A172 (cell line): ENCODE measurements around the gene MYMX. TPM values are rescaled to one million over a fixed set of nuclear protein-coding genes. Genes with fewer than 3 reads are reported as not detected.
"Not testable (repeated sequence)": the region's sequence is repeated elsewhere in the genome, so short reads cannot be mapped to it uniquely, and the experiment has no call there.

Source experiments
- DNase-seq: peaks from one replicate; pipeline ENCODE4 v3.0.0-alpha.2; 2015; ENCODE audit warnings: low spot score
- total RNA-seq: library from RNA; depleted of rRNA; stranded (reverse); fragments of >200 nt; shearing (Covaris generic); gene quantifications from 2 replicates; pipeline ENCODE4 v1.2.3, GENCODE V29; 2014

The MYMX gene
- total RNA-seq, 1 experiment from 2014 or later, result not detected

DNA sequence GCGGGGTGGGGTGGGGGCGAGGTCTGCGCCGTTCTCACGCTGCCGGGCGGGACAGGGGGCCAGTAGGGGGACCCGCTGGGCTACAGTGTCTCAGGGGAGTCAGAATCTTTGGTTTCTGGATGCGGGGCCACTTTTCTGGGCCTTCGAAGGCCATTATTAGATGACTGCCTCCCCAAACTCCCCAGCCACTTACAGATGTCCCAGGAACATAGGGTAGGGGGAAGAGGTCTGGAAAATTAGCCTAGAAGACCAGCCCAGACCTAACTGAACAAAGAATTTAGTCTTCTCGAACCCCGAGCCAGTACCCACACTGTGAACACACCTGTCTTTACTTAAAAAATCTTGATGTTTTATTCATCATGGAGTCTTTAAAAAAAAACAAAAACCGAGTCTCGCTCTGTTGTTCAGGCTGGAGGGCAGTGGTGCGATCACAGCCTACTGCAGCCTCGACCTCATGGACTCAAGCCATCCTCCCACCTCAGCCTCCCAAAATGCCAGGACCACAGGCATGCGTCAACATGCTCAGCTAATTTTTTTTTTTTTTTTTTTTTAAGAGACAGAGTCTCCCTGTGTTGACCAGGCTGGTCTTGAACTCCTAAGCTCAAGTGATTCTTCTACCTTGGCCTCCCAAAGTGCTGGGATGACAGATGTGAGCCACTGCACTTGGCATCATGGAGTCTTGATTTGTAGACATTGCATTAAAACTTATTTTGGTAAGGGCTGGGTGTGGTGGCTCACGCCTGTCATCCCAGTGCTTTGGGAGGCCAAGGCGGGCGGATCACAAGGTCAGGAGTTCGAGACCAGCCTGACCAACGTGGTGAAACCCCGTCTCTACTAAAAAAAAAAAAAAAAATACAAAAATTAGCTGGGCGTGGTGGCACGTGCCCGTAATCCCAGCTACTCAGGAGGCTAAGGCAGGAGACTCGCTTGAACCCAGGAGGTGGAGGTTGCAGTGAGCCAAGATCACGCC lies 3.4 kb downstream of the MYMX start:
- DNase-seq, result no peak

DNA sequence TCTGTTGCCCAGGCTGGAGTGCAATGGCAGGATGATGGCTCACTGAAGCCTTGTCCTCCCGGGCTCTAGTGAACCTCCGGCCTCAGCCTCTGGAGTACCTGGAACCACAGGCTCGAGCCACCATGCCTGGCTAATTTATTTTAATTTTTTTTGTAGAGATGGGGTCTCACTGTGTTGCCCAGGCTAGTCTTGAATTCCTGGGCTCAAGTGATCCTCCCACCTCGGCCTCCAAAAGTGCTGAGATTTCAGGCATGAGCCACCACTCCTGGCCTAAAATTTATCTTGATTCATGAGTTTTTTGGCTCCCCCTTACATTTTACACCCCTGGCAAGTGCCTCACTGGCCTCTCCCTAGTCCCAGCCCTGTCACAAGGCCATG lies 4.2 kb downstream of the MYMX start:
- DNase-seq, result no peak

DNA sequence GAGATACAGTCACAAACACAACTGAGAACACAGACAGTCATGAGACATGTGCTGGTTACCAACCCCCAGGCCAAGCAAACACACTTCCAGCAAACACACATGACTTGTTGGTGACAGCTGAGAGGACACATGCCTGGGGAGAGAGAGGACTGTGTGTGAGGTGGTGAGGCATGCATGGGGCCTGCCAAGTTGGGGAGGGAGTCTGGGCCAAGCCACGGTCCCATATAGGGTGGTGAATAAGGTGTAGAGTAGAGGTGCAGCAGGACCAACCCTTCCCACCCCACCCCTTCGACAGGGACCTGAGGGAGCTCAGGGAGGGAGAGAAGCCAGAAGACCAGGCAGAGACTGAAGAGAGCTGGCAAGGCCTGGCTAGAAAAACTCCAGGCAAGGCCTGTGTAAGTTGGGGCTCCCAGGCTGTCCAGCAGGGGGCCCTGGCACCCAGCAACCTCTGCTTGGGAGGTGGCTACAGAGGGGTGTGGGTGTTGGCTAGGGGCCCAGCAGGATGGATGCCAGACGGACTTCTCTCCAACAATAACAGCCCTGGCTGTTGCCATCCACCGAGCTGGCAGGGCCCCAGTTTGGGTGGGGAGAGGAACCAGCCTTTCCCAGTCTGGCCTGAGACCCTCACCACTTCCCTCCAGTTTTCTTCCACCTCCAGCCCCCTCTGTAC lies 4.7 kb downstream of the MYMX start:
- peak; percentile 92 for DNase-seq

DNA sequence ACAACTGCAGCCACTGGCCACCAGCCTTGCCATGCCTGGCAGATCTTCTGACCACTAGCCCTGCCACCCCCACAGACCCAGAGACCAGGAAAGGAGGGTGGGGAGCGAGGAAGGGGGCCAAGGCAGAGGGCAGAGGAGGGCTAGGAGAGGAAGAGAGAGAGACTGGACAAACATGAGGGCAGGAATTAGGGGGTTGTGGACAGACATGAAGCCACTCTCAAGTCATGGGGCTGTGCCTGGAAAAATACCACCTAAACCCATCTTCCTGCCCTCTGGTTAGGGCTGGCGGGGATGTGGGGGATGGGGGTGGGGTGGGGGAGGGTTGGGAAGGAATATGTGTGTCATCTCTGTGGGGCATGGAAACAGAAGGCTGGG lies 5.2 kb downstream of the MYMX start:
- DNase-seq, result no peak

DNA sequence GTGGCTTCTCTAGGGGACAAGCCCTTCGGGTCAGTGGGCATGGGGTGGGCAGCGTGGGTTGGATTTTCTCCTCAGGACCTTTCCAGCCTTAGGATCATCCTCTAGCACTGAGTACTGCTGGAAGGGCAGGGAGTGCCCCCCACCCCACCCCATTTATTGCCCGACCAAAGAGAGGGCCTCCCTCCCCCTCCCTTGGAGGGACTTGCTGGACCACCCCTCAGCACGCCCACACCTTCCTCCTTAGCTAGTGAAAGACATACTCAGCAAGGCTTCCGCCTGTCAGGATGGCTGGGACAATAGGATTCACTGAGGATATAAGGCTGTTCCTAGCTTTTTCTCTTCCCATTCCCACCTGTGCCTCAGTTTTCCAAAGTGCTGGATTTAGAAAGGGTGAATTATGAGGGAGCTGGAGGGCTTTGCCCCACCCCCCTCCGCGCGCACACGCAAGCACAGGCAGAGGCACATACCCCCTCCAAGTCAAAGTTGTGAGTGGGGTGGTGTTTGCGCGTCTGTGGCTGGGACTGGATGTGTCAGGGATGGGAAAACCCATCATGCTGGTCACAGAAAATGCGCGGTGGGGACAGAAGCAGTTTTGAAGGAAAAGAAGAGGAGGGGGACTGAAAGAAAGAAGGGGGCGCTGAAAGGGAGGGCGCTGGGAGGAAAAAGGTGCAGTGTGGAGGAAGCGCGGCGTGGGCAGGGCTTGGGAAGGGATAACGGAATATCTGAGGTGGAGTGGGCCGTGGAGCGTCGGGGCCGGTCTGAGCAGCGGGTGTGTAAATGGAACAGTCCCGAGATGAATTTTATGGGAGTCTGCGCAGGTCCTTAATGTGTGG lies 6.0 kb downstream of the MYMX start:
- no peak for DNase-seq

DNA sequence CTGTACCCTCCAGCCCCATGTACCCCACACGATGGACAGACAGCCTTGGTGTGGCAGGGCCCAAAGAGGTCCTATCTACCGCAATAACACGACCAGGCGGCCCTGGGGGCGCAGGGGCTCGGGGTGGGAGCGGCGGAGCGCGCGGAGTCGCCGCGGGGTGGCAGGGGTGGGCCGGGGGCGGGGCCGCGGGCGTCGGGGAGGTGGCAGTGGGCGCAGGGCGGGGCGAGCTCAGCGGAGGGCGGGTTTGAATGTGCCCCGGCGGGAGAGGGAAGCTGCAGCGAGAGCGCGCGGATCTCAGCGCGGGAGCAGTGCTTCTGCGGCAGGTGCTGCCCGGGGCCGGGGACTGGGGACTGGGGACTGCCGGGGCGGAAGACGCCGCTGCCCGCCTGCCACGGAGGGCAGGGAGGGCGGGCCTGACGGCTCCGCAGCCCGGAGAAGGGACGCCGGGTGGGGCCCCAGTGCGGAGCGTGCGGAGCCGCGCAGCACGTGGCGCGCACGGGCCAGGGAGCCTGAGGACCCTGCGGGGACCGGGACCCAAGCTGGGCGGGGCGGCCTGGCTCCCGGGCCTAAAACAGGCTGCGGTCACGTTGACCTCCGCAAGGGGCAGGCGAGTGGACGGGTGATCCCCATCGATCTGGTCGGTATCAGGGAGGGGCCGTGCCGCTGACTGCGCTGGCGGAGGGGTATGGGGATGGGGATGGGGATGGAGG lies 6.7 kb downstream of the MYMX start, which contains the start of gene SLC29A1:
Gene SLC29A1, plus strand, starts transcription at position 277 of the 710 bp plus-strand sequence. CDS start 3,719 bp downstream, outside the sequence.
- DNase-seq, result peak; percentile 45

DNA sequence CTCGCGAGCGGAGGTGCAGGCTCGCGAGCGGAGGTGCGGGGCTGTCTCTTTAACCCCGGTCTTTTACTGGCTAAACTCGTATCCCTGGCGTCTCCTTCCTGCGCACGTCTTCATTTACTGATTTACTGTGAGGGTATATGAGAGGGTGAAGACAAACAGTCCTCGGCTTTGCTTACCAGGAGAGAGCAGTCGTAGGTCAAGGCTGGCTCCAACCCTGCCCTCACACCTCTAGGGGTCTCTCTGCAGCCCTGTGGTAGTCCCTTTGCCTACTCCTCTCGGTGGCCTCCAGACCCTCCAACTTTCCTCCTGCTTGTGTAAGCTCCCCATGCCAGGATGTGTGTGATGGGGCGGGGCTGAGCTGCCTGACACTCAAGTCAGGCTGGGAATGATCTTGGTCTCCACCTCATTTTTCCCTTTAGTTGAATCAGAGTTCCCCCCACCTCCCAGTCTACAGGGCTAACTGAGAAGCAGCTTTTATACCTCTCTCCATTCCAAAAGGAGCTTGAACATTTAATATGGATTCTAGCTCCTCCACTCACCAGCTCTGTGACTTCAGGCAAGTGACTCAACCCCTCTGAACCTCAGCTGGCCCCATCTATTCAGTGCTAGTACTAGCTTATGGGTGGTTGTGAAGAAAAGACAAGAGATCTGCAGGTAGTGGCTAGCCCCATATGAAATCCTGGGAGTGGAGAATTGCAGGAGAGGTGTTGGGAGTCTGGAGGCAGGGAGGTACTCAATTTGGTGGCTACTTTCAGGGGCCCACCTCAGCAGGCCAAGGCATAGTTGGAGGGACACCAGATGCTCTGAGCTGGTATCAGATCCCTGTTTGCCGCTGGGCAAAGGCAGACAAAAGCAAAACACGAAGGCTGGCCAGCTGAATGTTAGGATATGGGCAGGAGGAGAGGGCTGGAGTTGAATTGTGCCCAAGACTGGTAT lies 7.6 kb downstream of the MYMX start:
- peak; percentile 34 for DNase-seq

DNA sequence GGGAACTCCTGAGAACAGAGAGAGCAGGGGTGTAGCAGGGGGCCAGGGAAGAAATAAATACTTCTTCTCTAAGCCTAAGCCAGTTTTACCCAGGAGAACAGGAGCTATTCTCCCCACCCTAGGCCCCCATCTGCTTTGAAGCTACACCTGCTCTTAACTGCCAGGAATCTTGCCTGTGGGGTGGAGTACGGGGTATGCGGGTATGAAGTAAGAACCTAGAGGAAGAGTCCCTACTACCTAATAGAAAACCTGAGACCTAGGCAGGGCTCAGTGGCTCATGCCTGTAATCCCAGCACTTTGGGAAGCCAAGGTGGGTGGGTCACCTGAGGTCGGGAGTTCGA lies 8.2 kb downstream of the MYMX start:
- no peak for DNase-seq

DNA sequence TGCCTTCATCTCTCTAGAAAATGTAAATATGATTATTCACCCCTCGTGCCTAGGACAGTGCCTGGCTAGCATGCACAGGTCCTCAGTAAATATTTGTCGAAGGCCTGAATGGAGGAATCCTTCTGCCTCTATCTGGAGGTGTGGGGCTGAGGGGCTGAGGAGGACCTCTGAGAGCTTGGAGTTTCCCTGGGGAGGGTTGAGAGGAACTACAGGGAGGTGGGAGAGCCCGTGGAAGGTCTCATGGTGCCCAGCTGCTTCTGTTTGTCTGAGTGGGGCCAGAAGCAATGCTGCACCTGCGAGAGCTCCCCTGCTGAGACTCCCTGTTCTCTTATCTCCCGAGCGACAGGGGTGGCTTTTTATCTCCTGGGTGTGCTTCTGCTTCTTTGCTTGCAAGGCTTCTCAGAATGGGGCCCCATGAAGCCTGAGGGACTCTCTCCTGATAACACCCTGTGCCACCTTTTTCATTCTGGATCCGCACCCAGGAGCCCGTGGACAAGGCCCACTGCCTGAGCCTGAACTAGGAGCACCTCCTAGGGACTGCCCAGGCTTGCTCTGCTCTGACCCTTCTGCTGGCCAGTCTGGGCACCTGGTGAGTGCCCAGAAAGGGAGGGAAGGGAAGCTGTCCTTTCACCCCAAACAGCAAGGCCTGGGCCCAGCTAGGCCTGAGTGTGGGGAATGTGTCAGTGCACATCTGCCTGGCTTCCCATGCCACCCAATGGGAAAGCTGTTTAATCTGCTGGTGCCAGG lies 9.0 kb downstream of the MYMX start:
- no peak for DNase-seq

DNA sequence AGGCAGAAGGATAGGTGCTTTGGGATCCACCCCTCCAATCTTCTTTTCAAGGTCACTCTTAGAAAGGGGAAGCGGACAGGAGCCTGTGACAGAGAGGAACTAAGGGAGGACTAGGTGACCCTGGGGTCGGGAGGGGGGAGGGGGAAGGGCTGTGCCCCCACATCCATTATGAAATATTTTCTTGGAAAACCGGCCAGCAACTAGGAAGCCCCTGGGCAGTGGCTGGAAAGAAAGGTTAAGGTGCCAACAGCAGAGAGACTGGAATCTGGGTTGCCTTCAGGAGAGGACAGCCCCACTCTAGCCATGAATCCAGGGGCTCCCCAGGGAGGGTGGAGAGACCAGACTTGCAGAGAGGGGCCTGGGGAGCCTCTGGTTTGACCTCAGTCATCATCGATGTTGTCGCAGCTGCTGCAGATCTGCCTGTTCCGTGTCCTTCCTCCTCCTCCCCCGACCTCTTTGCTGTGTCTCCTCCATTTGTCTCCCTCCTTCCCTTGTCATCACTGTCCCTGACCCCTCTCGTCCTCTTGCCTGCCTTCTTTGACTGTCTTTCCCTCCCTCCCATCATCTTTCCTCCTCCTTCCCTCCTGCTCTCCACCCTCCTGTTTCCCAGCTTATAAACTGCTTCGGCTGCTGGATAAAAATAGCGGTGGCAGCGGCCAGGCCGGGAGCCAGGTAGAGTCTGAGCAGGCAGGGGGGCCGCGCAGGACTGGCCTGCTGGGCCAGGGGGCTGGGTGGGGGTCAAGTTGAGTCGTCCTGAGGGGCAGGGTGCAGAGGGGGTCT lies 9.8 kb downstream of the MYMX start:
- no peak for DNase-seq

DNA sequence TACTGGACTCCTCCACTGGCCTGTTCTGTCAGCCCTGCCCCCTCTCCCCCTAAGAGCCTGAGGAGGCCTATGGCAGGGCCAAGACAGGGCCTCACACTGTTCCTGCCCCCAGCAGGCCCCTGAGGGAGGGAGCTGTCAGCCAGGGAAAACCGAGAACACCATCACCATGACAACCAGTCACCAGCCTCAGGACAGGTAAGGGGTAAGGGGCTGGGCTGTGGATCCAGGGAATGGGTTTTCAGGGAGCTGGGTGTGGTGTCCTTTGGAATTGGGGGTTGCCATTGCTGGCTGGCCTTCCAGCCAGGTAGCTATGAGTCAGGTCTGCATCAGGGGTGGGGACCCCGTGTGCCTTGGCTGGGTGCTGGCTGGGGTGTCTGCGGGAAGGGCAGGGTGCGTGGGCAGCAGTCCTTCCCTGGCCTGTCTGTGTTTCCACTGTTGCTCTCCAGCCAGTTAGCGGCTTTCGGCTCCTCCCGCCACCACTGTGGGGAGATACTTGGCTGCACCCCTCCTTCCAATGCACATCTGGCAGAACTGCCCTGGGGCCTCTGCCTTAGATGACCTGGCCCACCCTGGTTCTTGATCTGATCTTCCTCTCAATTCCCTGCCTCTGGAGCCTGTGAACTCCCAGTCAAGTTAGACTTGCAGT lies 10.5 kb downstream of the MYMX start:
- no peak for DNase-seq

DNA sequence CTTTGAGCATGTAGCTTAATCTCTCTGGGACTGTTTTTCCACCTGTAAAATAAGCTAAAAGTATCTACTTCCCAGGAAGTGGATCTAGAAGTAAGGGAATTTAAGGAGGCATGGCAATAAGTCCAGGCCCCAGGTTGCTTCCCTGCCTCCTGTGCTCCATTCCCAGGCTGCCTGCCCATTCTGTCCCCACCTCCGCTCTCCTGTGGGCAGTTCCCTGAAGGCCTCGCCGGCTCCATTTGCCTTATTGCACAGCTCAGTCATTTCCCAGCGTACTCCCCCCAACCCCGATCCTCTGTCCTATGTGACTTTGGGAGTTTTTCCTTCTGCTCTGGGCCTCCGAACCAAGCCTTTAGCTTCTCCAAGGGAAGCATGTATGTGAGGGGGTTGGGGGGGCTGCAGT lies 11.3 kb downstream of the MYMX start:
- DNase-seq, result no peak

DNA sequence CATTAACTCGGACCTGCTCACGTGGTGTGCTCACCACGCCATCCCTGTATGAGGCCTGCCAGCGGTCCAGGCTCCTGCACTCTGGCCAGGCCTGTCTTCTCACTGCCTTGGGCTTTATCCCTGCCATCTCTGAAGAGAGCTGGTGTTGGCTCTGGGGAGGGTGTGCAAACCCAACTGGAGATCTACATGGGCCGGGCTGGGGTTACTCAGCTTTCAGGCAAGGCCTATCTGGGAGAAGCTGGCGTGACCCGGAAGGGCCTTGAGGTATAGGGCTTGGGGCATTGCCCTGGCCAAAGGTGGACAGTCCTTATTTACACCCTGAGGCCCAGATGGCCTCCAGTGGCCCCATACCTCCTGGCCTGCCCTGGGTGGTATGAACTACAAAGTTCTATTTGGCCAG lies 11.7 kb downstream of the MYMX start:
- DNase-seq, result no peak

DNA sequence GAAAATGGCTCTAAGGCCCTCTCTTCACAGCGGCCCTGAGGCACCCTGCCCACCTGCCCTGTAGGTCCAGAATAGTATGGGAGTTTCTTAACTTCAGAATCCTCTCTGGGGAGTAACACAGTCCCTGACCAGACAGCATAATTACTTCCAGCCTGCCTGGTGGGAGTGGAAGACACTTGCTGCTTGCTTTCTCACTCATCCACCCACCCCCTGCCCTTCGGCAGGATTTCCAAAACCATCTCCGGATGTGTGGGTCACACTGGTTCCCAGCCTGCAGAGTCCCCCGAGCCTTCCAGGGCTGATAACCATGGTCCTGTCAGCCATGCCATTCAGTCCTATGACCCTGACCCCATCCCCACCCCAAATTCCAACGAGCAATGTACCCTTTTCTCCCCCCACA lies 12.1 kb downstream of the MYMX start:
- DNase-seq, result no peak

DNA sequence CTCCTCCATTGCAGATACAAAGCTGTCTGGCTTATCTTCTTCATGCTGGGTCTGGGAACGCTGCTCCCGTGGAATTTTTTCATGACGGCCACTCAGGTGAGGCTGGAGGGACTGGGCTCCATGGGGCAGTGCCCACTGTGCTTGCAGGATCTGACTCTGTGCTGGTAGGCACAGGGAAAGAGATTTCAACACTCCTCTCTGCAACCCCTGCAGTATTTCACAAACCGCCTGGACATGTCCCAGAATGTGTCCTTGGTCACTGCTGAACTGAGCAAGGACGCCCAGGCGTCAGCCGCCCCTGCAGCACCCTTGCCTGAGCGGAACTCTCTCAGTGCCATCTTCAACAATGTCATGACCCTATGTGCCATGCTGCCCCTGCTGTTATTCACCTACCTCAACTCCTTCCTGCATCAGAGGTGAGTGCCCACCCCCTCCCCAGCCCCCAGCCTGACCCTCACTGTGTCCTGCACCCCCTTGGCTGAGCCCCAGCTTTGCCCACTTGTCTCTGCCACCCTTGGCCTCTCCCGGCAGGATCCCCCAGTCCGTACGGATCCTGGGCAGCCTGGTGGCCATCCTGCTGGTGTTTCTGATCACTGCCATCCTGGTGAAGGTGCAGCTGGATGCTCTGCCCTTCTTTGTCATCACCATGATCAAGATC lies 12.8 kb downstream of the MYMX start:
- DNase-seq, result no peak

DNA sequence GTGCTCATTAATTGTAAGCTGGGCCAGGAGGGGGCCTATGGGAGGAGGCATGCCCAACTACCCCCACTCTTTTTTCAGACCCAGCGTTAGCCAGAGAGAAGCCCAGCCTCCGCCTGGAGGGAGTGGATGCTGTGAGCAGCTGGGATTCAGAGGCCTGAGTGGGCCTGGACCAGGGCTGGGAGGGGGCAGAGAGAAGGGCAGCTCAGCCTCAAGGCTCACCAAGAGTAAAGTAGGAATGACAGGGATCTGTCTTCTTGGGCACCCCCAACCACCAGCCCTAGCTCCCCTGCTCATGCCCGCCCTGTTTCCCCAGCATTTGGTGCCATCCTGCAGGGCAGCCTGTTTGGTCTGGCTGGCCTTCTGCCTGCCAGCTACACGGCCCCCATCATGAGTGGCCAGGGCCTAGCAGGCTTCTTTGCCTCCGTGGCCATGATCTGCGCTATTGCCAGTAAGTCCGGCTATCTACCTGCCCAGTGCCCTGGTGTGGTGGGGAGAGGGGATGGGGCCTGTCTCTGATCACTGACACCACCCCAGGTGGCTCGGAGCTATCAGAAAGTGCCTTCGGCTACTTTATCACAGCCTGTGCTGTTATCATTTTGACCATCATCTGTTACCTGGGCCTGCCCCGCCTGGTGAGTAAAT lies 13.4 kb downstream of the MYMX start:
- DNase-seq, result no peak

DNA sequence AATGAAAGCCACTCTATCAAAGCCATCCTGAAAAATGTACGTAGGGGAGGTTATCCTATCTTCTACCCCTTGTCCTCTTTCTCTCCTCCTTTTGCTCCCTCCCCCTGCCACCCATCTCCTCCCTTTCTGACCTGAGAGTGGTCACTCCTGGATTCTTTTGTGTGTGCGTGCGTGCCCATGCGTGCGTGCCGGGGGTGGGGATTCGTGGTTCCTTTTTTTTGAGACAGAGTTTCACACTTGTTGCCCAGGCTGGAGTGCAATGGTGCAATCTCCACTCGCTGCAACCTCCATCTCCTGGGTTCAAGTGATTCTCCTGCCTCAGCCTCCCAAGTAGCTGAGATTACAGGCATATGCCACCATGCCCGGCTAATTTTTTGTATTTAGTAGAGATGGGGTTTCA lies 14.7 kb downstream of the MYMX start:
- not testable (repeated sequence) for DNase-seq
